Measurements from ENCODE around the gene IPO11.

IPO11 gene

DNA sequence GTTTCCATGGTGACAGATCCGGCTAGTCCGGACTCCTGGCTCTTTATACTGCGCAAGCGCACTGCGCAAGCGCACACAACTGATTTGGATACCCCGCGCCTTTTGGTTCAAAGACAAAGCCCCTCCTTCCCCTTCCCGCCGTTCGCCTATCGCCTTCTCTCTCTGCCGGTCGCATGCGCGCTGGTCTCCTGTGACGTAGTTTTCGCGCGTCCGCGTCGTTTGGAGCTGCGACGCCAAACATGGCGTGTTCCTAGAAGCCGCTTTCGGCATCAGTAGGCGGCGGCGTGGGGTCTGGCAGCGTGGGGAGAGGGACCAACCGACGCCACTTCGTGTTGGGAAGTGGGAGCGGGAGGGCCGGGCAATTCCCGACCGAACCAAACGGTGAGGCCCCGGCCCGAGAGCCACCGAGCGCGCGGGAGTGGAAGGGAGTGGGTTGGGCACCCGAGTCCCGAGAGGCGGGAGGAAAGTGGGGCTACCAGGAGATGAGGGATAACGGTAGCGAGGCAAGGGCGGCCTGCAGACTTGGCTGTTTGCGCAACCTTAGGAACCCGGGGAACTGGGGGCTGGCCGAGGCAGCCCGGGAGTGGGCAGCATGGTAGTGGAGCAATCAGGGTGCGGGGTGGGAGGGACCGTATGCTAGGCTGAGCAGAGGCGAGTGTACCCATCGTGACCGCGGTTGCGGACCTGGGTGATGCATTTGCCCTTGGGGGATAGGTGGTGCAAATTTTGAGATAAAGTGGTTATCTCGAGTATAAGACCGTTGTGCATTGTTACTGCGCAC lies at the start of gene IPO11:
Gene IPO11, plus strand, starts transcription at position 215 of the 781 bp plus-strand sequence. CDS start 24,517 bp downstream, outside the sequence.
- peak; percentile 95 for DNase-seq

DNA sequence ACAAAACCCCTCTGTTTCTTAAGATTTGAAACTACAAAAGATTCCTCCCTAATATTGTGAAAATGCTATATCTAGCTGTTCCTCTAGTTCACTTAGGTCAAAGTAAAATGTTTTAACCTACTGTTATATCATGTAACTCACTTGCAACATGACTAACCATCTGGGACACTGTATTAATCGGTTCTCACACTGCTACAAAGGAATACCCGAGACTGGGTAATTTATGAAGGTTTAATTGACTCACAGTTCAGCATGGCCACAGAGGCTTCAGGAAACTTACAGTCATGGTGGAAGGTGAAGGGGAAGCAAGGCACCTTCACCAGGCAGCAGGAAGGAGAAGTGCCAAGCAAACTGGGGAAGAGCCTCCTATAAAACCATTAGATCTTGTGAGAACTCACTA lies 43.5 kb upstream of the IPO11 start:
- DNase-seq: no peak

DNA sequence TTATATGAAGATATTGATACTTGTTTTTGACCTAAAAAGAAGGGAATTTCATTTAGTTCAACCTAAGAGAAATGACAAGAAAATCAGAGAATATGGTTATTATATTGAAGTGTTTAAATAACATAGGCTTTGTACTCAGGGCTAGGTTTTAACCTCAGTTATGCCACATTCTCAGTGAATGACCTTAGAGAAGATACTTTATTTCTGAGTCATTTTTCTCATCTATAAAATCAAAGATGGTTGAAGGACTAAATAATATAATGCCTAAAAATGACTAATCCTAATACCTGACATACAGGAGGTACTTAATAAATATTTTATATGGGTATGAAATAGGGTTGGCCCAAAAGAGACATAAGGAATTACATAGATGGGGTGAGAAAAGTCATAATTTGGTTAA lies 41.2 kb upstream of the IPO11 start:
- no peak for DNase-seq

DNA sequence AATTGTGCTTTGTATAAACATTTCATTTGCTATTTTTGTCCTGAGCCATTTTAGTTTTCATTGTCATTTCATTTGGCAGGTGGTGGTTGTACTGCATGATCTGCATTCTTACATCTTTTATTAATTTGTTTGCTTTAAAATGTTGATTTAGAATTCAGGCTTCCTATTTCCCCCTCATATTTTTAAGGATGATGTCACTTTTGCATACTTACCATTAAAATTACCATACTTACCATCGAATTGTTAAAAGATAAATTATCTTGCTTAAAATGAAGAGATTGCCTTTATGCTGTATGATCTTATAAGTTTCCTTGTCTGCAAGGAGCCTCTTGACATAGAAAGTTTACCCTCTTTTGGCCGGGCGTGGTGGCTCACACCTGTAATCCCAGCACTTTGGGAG lies 40.0 kb upstream of the IPO11 start:
- no peak for DNase-seq

DNA sequence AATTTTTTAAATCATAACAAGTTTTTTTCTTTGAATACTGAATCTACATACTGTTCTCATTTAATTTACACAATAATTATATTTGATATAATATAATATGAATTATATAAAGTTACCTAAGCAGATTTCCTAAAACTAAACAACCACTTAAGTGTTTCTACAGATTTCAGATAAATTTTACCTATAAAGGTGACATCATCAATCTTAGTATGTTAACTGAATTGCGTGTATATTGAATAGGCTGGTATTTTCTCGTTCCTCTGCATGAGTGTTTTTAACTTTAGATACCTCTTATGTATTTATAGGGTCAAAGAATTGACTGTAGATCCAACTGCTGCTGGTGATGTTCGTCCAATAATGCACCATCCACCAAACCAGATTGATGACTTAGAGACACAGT lies 39.2 kb upstream of the IPO11 start:
- no peak for DNase-seq

DNA sequence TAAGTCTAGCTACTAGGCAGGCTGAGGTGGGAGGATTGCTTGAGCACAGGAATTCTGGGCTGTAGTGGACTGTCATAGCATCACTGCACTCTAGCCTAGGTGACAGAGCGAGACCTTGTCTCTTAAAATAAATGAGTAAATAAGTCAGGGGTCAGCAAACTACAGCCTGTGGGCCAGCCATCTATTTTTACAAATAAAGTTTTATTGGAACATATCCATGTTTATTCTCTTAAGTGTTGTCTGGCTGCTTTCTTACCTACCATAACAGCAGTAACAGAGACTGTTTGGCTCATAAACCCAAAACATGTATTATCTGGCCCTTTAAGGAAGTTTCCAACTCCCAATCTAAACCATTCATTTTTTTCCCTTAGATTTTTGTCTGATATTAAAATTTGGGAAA lies 38.5 kb upstream of the IPO11 start:
- DNase-seq: no peak

DNA sequence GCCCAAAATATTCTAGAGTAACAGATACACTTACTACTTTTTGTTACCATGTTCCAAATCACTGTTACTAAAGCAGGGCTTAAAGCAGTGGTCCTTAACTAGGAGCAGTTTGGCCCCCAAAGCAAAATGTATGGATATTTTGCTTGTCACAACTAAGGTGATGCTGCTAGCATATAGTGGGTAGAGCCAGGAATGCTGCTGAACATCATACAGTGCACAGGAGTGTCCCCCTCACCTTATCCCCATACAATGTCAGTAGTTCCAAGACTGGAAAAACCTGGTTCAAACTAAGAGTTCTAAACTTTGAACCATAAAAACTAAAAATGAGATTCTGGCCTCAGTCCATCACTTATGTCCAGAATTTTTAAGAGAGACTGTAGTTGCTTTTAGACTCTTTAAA lies 36.9 kb upstream of the IPO11 start:
- no peak for DNase-seq

DNA sequence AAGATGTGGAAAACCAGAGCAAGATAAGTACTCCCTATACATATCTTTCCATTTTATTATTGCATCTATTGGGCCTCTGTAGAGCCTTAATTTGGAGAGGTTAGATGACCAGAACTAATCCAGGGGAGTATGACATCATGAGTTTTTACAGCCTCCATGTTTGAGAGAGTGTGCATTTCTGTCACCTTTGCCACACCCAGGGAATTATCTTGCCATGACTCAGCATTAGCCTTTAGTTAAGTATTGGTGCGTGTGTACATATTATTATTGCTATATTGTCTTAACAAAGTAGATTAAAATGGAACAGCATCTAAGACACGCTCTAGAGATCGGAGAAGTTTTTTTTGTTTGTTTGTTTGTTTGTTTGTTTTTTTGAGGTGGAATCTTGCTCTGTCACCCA lies 36.5 kb upstream of the IPO11 start:
- no peak for DNase-seq

DNA sequence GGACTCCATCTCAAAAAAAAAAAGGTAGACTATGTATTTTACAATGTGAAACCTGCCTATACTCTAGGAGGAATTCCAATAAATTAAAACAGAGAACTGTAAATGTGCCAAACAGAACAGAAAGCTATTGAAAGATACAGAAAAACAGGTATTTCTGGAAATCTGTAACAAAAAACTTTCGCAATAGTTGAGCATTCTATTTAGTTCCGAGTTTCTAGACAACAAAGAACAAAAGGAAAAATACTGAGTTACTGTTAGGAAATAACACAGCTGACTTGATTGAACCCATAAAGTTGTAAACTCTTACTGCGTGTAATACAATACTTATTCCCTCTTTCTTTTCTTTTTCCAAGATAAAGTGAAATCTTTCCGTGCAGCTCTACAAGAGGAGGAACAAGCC lies 27.4 kb upstream of the IPO11 start:
- no peak for DNase-seq

DNA sequence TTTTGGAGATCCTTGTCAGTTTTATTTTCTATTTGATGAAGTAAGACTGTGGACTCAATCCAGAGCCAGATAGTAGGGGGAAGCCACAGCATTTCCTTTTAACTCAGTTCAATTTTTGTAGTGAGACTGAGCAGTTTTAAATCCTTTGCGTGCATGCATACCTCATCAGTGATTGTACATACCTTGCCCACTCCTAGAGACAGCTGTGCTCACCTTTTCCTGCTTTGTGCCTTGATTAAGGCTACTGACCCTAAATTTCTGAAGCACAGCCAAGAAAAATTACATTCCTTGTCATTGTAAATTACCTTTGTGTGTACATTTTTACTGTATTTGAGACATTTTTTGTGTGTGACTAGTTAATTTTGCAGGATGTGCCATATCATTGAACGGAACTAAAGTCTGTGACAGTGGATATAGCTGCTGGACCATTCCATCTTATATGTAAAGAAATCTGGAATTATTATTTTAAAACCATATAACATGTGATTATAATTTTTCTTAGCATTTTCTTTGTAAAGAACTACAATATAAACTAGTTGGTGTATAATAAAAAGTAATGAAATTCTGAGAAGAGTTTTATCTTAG lies 26.7 kb upstream of the IPO11 start:
- DNase-seq: no peak

DNA sequence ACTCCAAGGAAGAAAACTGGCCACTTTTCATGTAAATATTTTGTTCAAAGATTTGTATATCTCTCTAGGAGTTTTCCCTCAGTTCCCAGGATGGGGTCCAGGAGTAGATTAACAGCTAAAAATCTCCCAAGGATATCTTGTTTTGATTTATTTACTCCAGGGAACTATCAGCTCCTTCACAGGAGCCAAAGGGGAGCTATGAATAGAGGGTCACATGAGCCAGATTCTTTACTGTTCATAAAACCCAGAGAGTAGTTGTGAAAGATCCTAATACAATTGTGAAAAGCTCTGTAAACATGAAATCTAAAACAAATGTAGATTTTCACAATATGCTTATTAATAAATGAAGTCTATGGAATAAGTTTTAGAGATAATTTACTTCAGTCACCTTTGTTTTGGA lies 25.7 kb upstream of the IPO11 start:
- DNase-seq: no peak

DNA sequence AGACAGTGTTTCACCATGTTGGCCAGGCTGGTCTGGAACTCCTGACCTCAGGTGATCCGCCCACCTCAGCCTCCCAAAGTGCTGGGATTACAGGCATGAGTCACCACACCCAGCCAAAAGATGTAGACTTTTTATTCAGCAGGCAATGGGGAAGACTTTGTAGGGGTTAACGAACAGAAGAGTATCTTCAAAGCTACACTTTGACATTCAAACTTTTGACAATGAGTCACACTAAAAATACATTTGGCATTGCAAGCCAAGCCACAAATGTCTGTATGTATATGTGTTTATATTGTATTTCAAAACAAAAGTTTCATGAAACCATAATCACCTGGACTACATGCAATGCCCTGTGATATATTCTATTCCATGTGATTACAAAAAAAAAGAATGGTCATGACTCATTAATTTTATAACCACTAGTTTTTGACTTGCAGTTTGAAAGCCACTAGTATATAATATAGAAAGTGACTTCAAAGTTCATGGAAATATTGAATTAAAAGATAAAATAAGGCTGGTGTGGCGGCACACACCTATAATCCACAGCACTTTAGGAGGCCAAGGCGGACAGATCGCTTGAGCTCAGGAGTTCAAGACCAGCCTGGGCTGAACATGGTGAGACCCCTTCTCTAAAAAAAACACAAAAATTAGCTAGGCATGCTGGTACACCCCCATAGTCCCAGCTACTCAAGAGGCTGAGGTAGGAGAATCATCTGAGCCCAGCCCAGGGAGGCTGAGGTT lies 17.2 kb upstream of the IPO11 start:
- DNase-seq: no peak

DNA sequence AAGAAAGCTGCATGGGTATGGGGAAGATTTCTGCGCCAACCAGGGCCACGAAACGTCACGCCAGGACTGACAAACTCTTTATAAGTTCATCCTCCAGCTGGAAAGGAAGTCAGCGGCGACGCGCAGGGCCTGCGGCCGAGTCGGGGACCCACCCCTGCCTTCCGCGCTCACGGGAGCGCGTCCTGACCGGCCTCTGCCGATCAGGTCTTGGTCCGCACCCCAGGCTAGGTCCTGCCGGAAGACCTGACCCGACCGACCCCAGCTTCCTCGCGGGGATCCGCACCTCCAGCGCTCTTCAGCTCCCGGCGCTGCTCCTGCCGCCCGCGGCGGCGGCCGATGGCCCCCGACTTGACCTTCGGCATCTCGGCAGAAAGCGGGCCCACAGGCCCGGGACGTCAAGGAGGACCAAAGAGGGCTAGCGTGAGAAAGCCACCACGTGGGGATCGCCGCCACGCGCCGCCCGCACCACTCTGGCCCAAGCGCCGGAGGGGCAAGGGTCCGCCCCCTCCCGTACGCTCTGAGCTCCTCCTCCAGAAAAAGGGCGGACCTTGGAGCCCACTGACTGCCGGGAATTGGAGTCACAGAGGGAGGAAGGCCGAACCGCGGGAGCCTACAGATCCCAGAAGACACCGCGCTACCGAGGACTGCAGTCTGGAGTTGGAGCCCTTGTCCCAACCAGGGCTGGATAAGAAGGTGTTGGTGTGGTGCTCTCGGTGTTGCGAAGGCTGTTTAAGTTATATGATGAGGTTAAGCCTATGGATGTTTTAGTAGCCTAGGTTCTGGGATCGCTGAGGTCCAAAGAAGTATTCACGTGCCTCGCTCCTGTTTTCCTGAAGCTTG lies 8.9 kb upstream of the IPO11 start, which contains the start of gene DIMT1:
Gene DIMT1, minus strand, starts transcription at position 495 of the 840 bp plus-strand sequence. Its CDS starts 133 bp downstream, at position 362.
- DNase-seq: peak; percentile 89

DNA sequence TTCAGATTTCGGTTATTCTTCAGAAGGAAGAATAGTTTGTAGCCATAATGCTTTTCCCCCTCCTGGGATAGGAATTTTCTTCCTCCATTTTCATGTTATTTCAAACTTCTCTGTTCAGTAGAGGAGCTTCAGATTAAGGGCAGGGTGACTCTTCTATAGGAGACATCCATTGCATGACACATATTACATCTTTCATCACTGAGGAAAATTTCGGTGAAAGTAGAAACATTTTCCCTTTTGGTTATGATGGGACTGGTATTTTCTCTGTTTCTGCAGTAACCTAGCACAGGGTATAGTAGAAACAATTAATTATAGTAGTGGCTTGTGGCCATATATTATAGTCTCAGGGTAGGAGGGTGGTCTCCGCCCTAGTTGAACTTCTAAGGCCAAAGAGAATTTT lies 1.1 kb downstream of the IPO11 start:
- no peak for DNase-seq

DNA sequence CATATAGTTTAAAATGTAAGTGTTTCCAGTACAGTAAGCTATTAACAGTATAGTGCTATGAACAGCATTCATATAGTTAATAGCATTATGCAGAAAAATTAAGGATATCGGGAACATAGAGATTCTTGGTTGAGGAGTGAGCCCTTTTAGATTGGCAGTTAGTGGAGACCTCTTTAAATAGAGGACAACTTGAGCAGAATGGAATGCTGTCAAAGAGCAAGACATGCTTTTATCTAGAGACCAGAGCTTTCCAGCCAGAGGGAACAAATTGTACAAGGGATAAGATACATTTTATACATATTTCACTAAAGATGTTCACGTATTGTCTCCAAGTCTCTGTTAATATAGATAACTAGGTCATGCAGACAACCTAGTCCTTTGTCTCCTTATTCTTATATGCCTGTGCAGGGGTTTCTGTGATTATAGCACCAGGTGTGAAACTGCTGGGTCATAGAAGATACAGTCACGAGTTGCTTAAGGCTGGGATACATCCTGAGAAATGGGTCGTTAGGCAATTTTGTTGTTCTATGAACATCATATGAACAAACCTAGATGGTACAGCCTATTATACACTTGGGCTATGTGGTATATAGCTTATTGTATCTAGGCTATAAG lies 6.0 kb downstream of the IPO11 start:
- DNase-seq: no peak

DNA sequence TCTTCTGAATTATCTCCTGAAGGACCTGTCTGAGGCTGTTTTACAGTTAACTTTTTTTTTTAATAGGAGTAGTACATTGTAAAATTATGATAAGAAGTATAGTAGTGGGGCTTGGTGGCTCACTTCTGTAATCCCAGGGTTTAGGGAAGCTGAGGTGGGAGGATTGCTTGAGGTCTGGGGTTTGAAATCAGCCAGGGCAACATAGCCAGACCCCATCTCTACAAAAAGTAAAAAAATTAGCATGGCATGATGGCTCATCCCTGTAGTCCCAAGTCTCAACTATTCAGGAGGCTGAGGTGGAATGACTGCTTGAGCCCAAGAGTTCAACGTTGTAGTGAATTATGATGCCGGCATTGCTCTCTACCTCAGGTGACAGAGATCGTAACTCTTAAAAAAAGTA lies 7.0 kb downstream of the IPO11 start:
- DNase-seq: no peak

DNA sequence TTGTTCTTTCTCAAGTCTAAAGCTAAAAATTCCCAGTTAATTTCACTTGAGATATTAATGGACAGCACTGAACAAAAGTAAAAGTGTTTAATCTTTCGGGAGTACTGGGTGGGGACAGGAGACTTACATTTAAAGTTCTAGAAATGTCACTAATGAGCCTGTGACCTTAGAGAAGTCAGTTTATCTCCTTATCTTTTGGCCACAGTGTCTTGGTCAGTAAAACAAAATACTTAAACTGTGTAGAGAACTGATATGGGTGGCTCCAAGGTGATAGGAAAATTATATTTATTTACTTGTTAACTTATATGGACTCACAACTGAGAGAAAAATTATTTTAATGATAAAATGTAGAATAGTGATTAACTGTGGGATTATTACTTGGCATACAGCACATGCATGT lies 8.9 kb downstream of the IPO11 start:
- DNase-seq: no peak

DNA sequence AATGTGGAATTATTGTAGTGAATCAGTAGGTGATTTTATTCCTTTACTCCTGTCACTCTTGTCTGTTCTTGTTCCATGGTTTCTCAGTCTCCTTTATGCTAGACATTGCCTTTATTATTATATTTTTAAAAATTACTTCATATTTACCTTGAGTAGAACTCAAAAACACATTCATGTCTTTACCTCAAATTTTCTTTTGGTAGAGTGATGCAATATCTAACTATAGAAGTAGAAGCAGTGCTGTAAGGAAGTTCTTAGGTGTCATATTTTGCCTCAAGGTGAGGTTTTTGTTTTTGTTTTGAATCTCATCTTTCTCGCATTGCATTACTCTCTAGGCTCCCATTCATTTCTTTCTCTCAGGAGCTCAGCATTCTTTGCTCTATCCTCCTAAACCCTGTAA lies 12.2 kb downstream of the IPO11 start:
- DNase-seq: no peak

DNA sequence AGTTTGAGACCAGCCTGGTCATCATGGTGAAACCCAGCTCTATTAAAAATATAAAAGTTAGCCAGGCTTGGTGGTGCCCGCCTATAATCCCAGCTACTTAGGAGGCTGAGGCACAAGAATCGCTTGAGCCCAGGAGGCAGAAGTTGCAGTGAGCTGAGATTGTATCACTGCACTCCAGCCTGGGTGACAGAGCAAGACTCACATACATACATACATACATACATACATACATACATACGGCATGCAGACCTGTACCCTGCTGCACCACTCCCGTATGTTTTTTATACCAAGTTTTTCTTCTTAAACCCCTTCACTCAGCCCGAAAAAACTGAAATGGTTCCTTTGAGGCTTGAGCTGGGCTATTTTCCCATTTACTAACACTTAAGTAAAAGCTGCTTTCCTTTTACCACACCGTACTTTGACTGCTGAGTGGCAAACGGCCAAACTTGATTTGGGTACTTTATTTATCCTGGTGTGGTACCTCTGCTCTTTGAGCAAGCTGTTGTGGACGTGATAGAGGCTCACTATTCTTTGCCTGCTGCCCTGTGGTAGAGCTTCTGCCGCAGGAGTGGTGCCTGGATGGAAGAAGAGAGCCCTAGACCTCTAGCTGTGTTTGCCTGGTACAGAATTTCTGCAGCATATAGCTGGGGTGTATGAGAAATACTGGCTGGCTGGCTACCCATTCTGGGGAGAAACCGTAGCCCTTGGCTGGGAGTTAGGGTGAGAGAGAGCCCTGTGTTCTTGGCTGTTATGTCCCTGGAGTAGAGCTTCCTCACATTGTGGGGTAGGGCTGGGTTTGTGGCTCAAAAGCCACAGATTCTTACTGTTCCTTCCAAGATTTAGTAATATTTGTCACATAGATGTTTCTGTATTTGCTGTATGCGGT lies 19.4 kb downstream of the IPO11 start:
- DNase-seq: no peak

DNA sequence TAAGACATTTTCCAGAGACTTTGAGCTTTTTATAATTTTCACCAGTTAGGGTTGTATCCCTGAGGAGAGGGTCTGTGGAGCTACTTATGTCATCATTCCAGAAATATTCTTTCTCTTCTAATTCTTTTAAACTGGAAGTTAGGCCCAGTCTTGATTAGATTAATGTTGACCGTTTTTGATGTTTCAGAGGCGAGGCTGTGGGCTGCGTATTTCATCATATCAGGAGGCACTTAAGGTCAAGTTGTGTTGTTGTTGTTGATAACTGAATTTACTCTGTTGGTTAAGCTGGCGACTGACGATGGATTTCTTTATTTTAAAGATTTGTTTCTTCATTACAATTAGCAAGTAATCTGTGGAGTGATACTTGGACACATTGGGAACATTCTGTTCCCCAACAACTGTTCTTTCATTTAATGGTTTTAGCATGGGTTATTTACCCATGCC lies 20.1 kb downstream of the IPO11 start:
- DNase-seq: no peak

DNA sequence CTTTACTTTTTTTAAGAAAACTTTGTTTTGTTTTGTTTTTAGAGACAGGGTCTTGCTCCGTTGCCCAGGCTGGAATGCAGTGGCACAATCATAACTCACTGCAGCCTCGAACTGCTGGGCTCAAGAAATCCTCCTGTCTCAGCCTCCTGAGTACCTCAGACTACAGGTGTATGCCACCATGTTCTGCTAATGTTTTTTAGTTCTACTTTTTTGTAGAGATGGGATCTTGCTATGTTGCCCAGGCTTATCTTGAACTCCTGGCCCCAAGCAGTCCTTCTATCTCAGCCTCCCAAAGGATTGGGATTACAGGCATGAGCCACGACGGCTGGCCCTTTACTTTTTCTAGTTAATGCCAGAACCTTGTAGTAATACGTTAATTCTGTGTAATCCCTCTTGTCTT lies 36.0 kb downstream of the IPO11 start:
- no peak for DNase-seq

DNA sequence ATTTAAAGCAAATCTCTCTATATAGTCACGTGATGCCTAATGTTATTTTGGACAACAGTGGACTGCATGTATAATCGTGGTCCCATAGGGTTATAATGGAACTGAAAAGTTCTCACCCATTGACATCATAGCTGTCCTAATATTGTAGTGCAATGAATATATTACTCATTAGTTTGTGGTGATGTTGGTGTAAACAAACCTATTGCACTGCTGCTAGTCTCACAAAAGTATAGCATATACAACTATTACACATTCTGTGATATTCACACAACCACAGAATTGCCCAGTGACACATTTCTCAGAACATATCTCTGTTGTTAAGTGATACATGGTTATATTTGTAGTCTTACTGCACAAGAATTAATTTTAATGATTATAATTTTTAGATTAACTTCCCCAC lies 37.7 kb downstream of the IPO11 start:
- DNase-seq: no peak

All from NCI-H2171 treated with DMSO at 0.1 percent for 48 hours (cell line).